ENCODE data around the gene ALK.

ALK gene

GRCh38 chr2:29363111-29363510 is 558.3 kb downstream of the ALK start:
- no peak for DNase-seq (ENCODE audit: low spot score)

- DNase-seq (ENCODE audit: low spot score): no peak
These were observed 560.2 kb downstream of the ALK start for GRCh38 chr2:29361231-29361630.

- DNase-seq (ENCODE audit: low spot score): no peak
These were observed 561.2 kb downstream of the ALK start for GRCh38 chr2:29360016-29360784.

GRCh38 chr2:29353403-29353991 is 567.9 kb downstream of the ALK start:
- no peak for DNase-seq (ENCODE audit: low spot score)

- no peak for DNase-seq (ENCODE audit: low spot score)
These were observed 569.3 kb downstream of the ALK start for GRCh38 chr2:29351916-29352591.

GRCh38 chr2:29351248-29351647 is 570.1 kb downstream of the ALK start:
- DNase-seq (ENCODE audit: low spot score): no peak

GRCh38 chr2:29349316-29350030 is 571.9 kb downstream of the ALK start:
- no peak for DNase-seq (ENCODE audit: low spot score)

- DNase-seq (ENCODE audit: low spot score): no peak
These were observed 573.5 kb downstream of the ALK start for GRCh38 chr2:29347774-29348461.

GRCh38 chr2:29345236-29345635 is 576.1 kb downstream of the ALK start:
- no peak for DNase-seq (ENCODE audit: low spot score)

- DNase-seq (ENCODE audit: low spot score): no peak
These were observed 577.6 kb downstream of the ALK start for GRCh38 chr2:29343830-29344229.

GRCh38 chr2:29336341-29337241 is 584.8 kb downstream of the ALK start:
- DNase-seq (ENCODE audit: low spot score): no peak

- DNase-seq (ENCODE audit: low spot score): no peak
These were observed 586.0 kb downstream of the ALK start for GRCh38 chr2:29335396-29335795.

- DNase-seq (ENCODE audit: low spot score): no peak
These were observed 586.7 kb downstream of the ALK start for GRCh38 chr2:29334706-29335105.

GRCh38 chr2:29332540-29332939 is 588.8 kb downstream of the ALK start:
- DNase-seq (ENCODE audit: low spot score): no peak

GRCh38 chr2:29329899-29330298 is 591.5 kb downstream of the ALK start:
- no peak for DNase-seq (ENCODE audit: low spot score)

- DNase-seq (ENCODE audit: low spot score): no peak
These were observed 594.5 kb downstream of the ALK start for GRCh38 chr2:29326926-29327325.

GRCh38 chr2:29325544-29325943 is 595.8 kb downstream of the ALK start:
- no peak for DNase-seq (ENCODE audit: low spot score)

- DNase-seq (ENCODE audit: low spot score): no peak
These were observed 597.4 kb downstream of the ALK start for GRCh38 chr2:29323961-29324360.

GRCh38 chr2:29323301-29323700 is 598.1 kb downstream of the ALK start:
- no peak for DNase-seq (ENCODE audit: low spot score)

GRCh38 chr2:29322011-29322410 is 599.4 kb downstream of the ALK start:
- no peak for DNase-seq (ENCODE audit: low spot score)

Data from ecto neural progenitor cell (in vitro differentiated cells).